GM13976 (cell line): ENCODE results near the gene UBQLN1.
"Not testable (repeated sequence)": the region's sequence is repeated elsewhere in the genome, so short reads cannot be mapped to it uniquely, and the experiment has no call there.

ENCODE experiments used
- DNase-seq: peaks from one replicate; pipeline ENCODE4 v3.0.0; 2012; ENCODE audit warnings: low spot score
- in situ Hi-C: fragments of 300-500 bp; cut with MboI; formaldehyde crosslinking; loops from one replicate; pipeline ENCODE4 v1.12.0; 2022; ENCODE audit warnings: low sequenced_read_pairs, mixed read lengths, inconsistent platforms; ENCODE audit not compliant: unreplicated experiment
- TF ChIP-seq, protein P1 (sequence below): IDR thresholded peaks from 2 replicates; pipeline ENCODE4 v1.5.1; 2012; ENCODE audit warnings: borderline replicate concordance, mild to moderate bottlenecking; ENCODE audit not compliant: insufficient read depth; ENCODE audit errors: extremely low read depth, missing control alignments, control extremely low read depth

Gene UBQLN1

DNA sequence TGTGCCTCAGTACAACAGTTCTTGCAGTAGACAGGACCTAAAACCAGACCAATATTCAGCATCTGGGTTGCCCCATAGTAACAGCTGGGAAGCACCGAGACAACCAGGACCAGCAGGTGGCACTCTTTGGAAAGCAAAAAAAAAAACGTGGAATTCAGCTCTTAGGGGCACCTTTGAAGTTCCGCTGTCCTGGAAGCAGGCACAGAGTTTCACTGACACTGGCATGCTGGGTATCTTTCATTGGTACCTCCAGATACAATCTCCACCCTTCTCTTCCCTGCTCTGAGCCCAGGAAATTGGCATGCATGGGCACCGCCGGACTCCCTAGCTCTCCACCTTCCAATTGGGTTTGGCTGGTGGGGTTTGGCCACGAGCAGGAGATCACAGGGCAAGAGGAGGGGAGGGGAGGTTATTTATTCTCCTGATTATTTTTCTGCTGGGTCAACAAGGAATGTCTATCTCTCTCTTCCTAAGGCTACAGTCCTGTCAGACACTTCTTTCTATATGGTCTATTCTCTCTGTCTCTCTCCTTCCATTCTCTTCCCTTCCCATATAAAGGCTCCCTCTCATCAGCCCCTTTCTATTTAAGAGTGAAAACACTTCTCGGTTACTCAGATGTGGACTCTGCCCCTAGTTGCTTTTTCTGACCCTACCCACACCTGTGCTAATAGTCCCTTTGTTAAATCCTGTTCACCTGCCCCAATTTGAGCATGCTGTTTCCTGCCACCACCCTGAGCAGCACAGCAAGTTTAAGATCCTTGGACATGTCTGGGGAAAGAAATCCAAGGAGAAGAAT, 86.7 kb downstream of the UBQLN1 start:
- in situ Hi-C loops, result no loop called here

DNA sequence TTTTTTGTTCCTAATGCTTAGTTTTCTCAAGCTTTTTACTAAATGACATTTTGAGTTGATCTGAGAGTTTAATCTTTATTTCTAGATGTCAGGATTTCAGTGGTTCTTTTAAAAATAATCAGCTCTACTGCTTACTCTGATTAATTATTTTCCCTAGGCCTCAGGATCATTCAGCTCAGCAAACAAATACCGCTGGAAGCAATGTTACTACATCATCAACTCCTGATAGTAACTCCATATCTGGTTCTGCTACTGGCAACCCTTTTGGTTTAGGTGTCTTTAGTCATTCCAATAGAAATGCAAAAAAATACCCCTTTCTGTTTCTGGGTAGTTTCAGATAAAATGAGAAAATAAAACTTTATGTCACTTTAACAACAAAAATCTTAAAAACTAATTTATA, 90.5 kb downstream of the UBQLN1 start:
- in situ Hi-C loops, result loop anchor here (10.0 kb wide), 1 partner anchor 298 kb away; no protein-coding TSS in a partner anchor
- no peak for DNase-seq
- TF ChIP-seq, protein P1, sequence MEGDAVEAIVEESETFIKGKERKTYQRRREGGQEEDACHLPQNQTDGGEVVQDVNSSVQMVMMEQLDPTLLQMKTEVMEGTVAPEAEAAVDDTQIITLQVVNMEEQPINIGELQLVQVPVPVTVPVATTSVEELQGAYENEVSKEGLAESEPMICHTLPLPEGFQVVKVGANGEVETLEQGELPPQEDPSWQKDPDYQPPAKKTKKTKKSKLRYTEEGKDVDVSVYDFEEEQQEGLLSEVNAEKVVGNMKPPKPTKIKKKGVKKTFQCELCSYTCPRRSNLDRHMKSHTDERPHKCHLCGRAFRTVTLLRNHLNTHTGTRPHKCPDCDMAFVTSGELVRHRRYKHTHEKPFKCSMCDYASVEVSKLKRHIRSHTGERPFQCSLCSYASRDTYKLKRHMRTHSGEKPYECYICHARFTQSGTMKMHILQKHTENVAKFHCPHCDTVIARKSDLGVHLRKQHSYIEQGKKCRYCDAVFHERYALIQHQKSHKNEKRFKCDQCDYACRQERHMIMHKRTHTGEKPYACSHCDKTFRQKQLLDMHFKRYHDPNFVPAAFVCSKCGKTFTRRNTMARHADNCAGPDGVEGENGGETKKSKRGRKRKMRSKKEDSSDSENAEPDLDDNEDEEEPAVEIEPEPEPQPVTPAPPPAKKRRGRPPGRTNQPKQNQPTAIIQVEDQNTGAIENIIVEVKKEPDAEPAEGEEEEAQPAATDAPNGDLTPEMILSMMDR, result no peak

More for the DNA sequence above, 86.7 kb downstream of the UBQLN1 start:
- DNase-seq, result peak; percentile 54
- TF ChIP-seq, protein P1, result peak; percentile 86

DNA sequence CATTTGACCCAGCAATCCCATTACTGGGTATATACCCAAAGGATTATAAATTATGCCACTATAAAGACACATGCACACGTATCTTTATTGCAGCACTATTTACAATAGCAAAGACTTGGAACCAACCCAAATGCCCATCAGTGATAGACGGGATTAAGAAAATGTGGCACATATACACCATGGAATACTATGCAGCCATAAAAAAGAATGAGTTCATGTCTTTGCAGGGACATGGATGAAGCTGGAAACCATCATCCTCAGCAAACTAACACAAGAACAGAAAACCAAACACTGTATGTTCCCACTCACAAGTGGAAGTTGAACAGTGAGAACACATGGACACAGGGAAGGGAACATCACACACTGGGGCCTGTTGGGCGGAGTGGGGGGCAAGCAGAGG, 94.5 kb downstream of the UBQLN1 start:
- in situ Hi-C loops, result loop anchor here (10.0 kb wide), 1 partner anchor 302 kb away; no protein-coding TSS in a partner anchor
- DNase-seq, result not testable (repeated sequence)
